ACC112 (cell line): ENCODE results near the gene RPS21.

Source experiments
- H2AFZ ChIP-seq: fragments of 200-600 bp; sonication (generic); one replicate; pipeline ENCODE4 v1.6.0; 2017; ENCODE audit warnings: antibody characterized with exemption, low read length; ENCODE audit not compliant: unreplicated experiment
- H3K27ac ChIP-seq: fragments of 200-600 bp; sonication (generic); 2 replicates; pipeline ENCODE4 v1.5.1; 2014; ENCODE audit warnings: low read depth, mild to moderate bottlenecking, antibody characterized with exemption, low read length, moderate library complexity
- H3K27me3 ChIP-seq: fragments of 200-600 bp; sonication (generic); 2 replicates; pipeline ENCODE4 v1.6.1; 2014; ENCODE audit warnings: mild to moderate bottlenecking, antibody characterized with exemption, low read length, moderate library complexity, mixed read lengths; ENCODE audit not compliant: insufficient read depth
- H3K36me3 ChIP-seq: fragments of 200-600 bp; sonication (generic); 2 replicates; pipeline ENCODE4 v1.6.1; 2016; ENCODE audit warnings: mild to moderate bottlenecking, antibody characterized with exemption, low read length, moderate library complexity, mixed read lengths; ENCODE audit not compliant: insufficient read depth
- H3K4me1 ChIP-seq: fragments of 200-600 bp; sonication (generic); one replicate; pipeline ENCODE4 v1.6.1; 2016; ENCODE audit warnings: low read length, mixed read lengths; ENCODE audit not compliant: insufficient read depth, unreplicated experiment, control insufficient read depth
- H3K4me3 ChIP-seq: fragments of 200-600 bp; sonication (generic); 2 replicates; pipeline ENCODE4 v1.5.1; 2014; ENCODE audit warnings: mild to moderate bottlenecking, low read depth, low read length
- H3K79me2 ChIP-seq: fragments of 200-600 bp; sonication (generic); one replicate; pipeline ENCODE4 v1.6.0; 2016; ENCODE audit warnings: low read length; ENCODE audit not compliant: control insufficient read depth, unreplicated experiment, insufficient read depth

The RPS21 gene

DNA sequence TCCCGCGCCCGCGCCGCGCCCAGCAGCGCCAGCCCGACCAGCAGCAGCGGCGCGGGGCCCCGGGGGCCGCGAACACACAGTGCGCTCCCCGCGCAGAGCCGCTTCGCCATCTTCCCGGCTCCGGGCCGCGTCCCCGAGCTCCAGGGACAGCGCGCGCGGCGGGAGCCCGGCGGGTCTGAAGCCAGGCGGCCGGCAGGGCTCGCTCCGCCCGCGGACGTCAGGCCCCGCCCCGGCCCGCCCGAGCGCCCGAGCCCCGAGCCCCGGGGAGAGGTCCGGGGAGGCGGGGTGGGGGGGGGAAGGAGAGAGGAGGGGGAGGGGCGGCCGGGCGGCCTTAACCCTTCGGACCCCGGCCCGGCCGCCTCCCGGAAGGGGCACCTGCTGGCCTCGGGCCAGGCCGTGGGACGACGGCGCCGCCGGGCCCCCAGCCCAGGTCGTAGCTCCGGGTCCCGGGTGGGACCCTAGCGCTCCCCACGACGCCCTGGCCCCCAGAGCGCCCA lies 19.7 kb upstream of the RPS21 start, which contains the start of gene LAMA5:
Gene LAMA5 (minus strand): TSS at position 177 of the 497 bp plus-strand sequence. CDS start 67 bp downstream, at position 110.
- H3K27me3 ChIP-seq = no peaks in the 10 kb centered on the region
- H3K27ac ChIP-seq = no peak within 1 kb of the TSS

DNA sequence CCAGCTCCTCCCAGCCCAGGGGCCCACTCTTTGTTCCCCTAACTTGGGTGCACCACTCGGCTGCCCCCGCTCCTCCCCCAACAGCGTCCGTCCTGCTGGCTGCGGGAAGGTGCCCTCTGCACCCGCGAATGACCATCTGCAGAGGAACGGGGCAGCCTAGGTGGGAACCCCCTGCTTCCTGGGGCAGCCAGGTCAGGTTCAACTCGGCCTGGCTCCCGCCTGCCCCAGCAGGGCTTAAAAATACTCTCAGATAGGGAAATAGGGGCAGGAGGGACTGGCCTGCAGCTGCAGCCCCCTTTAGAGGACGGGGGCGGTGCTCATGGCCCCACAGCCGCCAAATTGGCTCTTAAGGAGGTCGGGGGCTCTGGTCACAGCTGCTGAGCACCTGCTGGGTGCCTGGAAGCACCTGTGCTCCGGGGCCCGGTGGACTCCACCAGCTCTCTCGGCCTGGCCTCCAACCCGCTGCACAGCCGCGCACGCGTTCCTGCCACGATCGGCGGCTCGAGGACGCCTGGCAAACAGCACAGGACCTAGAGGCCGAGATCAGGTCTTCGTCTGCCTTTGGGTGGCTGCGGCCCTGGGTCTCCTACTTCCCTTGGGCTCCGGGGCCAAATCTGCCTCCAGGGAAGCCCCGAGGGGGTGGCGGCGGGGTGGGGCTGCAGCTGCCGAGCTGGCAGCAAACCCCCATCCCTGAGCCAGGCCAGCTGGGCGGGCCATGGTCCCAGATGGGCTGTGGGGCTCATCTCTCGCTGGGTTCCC lies 19.1 kb upstream of the RPS21 start:
- peaks cover 58% of the 10 kb centered on the region for H3K4me1 ChIP-seq
- H3K79me2 ChIP-seq = no peaks in the 10 kb centered on the region

More for the DNA sequence above, 19.7 kb upstream of the RPS21 start, which contains the start of gene LAMA5:
- Histone ChIP-seq H3K36me3 (no peaks in the 10 kb centered on the region), H3K79me2 (no peaks in the 10 kb centered on the region), H3K4me3 (peak within 1 kb of the TSS; percentile 88), H3K4me1 (peaks cover 58% of the 10 kb centered on the region), H2AFZ (peak within 1 kb of the TSS; percentile 73)

DNA sequence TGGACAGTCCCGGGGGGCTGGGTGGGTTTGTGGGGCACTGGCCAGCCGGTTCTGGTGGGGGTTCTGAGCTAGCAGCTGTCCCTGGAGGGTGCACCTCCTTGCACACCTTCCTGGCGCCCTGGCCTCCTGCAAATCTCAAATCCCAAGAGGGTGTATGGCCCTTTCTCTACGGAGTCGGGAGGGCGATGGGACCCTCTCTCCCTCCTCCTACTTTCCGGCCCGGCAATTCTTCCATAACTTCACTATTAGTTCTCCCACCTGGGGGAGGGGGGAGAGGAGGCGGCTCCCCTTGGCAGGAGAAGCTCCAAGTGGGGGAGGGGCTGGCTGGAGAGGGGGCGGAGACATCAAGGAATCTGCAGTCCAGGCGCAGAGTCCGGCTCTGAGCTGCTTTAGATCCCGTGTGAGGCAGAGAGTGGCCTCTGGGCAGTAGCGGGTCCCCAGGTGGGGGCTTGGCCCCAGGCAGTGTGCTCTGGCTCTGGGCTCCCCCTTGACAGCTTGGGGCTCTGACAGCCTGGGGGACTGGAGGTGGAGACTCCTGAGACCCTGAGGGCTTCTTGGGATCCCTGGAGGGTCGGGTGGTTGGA lies 18.4 kb upstream of the RPS21 start:
- H3K27ac ChIP-seq = no peak overlapping the region
- no peak overlapping the region for H2AFZ ChIP-seq

More for the DNA sequence above, 19.1 kb upstream of the RPS21 start:
- Histone ChIP-seq H3K27me3 (no peaks in the 10 kb centered on the region), H3K27ac (no peak overlapping the region), H3K36me3 (no peaks in the 10 kb centered on the region), H2AFZ (no peak overlapping the region), H3K4me3 (peak overlapping the region; percentile 63)

DNA sequence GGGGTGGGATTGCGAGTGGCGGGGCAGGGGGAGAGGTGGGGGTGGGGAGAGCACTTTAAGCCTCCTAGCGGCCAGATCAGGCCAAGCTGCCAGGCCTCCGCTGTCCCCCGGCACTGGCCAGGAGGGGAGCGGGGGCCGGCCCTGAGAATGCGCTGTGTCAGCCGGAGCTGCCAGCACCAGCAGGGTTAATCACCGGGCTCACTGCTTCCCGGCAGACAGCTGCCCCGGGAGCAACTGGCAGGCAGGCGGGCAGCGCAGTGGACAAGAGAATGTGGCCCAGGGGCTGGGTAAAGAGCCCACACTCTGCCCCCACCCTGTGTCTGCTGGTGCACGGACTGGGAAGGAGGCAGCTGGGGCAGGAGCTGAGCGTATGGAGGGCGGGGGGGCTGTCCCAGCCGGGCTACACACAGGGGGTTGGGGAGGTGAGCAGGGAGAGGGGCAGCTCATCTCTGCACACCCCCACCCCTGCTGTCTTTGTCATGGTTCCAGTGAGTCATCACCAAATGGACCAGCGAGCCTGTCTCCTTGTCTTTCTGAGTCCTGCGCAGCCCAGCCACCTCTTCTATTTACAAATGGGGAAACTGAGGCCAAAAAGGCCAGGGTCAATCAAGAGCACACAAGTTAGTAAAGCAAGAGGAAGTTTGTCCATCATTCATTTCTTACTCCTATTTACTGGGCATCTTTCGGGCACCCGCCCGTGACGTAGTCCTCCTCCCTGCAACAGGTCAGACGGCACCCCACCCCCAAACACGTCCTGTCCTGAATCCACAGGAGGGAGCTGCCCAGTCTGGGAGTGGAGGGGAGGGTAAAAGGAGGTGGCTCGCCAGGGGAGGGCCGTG lies 17.7 kb upstream of the RPS21 start:
- H3K4me1 ChIP-seq = peaks cover 47% of the 10 kb centered on the region
- H3K4me3 ChIP-seq = peak overlapping the region; percentile 63
- H3K36me3 ChIP-seq = no peaks in the 10 kb centered on the region
- no peak overlapping the region for H3K27ac ChIP-seq
- no peak overlapping the region for H2AFZ ChIP-seq
- no peaks in the 10 kb centered on the region for H3K79me2 ChIP-seq
- no peaks in the 10 kb centered on the region for H3K27me3 ChIP-seq

More for the DNA sequence above, 18.4 kb upstream of the RPS21 start:
- Histone ChIP-seq H3K36me3 (no peaks in the 10 kb centered on the region), H3K27me3 (no peaks in the 10 kb centered on the region), H3K79me2 (no peaks in the 10 kb centered on the region), H3K4me1 (peaks cover 54% of the 10 kb centered on the region), H3K4me3 (peak overlapping the region; percentile 63)

DNA sequence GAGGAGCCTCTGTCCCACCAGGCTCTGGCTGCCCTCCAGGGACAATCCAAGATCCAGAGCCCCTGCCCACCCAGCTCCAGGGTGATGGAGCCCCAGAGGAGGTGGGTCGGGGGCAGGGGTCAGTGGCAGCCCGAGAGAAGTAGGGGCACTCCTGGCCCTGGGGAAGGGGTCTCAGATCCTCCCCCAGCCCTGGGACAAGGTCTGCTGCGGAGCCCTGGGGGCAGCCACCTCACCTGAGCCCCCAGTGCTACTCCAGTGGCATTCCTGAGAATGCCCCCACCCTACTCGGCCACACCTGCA lies 17.1 kb upstream of the RPS21 start:
- H3K79me2 ChIP-seq = no peaks in the 10 kb centered on the region
- no peaks in the 10 kb centered on the region for H3K27me3 ChIP-seq
- peak overlapping the region; percentile 44; the same call in 1 of the 2 replicates for H3K4me3 ChIP-seq
- no peak overlapping the region for H3K27ac ChIP-seq
- no peaks in the 10 kb centered on the region for H3K36me3 ChIP-seq
- H3K4me1 ChIP-seq = peaks cover 45% of the 10 kb centered on the region
- no peak overlapping the region for H2AFZ ChIP-seq

DNA sequence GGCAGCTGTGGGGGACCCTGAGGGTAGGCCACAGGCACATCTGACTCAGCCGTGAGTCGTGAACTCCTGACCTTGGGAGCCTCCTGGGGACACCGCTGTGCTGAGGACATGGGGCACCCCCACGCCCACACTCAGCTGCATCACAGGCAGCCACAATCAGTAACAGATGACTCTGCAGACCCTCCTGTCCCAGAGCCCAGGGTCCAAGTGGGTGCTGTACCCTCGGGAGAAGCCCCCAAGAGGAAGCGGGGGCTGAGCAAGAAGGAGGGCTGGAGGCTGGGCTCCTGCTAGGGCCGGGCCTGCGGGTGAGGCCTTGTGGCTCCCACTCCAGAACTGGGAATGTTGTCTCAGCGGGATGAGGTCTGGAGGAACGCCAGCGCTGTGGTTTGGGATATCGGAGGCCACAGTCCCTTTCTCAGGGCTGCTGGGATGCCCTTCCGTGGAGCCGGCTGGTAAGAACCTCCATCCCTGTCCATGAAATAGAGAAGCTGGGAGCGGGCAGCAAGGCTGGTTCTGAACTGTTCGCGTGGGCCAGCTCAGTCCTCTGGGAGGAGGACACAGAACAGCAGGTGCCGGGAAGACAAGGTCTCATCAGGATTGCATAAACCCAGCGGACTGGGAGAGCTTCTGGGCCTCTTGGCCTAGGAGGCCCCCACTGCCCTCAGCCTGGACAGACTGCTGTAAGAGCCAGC lies 16.6 kb upstream of the RPS21 start:
- Histone ChIP-seq H3K36me3 (no peaks in the 10 kb centered on the region), H3K27ac (no peak overlapping the region), H2AFZ (no peak overlapping the region), H3K79me2 (no peaks in the 10 kb centered on the region), H3K4me3 (0 out of 2 replicates have a peak overlapping the region, but pooled peaks have one; percentile 44), H3K27me3 (no peaks in the 10 kb centered on the region), H3K4me1 (peaks cover 45% of the 10 kb centered on the region)

DNA sequence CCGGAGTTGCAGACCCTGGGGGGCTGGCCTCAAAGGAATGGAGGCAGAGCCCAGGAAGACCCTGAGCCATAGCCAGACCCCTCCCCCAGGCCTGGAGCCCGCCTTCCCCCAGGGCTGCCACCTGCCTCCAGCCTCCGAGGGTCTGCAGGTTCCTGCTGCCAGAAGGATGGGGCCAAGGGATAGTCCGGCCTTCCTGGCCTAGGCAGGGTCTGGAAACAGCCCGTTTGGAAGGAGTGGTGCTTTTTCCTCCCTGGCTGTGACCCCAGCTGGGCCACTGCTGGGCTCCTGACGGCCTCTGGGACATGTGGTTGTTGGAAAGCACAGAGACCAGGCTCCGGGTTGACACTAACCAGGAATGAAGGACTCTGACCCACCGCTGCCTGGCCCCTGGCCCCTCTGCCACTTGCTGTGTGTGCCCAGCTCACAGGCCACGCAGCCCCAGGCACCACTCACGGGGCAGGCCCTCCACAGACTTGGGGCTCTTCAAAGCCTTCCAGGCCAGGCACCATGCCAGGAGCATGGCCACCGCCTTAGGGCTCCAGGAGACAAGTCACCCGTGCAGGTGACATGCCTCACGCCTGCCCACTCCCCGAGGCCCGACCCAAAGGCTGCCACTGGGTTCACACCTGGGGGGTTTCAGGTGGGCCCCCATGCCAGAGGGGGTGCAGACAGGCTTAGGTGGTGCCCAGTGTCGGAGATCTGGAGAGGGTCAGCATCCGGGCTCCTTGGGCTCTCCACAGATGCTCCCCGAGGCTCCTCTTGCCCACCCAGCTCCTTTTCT lies 15.9 kb upstream of the RPS21 start:
- H3K36me3 ChIP-seq = no peaks in the 10 kb centered on the region
- no peak overlapping the region for H3K27ac ChIP-seq
- peaks cover 47% of the 10 kb centered on the region for H3K4me1 ChIP-seq
- H3K79me2 ChIP-seq = no peaks in the 10 kb centered on the region
- no peaks in the 10 kb centered on the region for H3K27me3 ChIP-seq
- H3K4me3 ChIP-seq = no peak overlapping the region
- no peak overlapping the region for H2AFZ ChIP-seq

DNA sequence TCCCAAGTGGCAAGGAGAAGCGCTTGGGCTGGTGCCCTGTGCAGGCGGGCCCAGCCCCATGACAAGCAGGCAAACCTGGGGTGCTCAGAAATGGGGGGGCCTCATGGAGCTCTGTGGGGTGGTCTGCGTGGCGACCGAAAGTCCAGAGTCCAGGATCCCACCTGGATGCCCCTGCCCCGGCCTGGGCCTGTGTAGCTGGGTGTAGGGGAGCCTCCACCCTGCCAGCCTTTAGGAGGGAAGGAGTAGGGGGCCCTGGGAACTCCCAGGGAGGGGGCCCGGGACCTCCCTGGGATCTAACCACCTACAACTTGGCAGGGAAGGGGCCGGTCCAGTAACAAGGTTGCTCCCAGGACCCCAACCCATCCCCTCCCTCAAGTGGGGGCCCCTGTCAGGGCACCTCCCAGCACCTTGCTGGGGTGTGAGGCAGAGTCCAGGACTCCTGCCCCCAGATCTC lies 15.3 kb upstream of the RPS21 start:
- peaks cover 47% of the 10 kb centered on the region for H3K4me1 ChIP-seq

DNA sequence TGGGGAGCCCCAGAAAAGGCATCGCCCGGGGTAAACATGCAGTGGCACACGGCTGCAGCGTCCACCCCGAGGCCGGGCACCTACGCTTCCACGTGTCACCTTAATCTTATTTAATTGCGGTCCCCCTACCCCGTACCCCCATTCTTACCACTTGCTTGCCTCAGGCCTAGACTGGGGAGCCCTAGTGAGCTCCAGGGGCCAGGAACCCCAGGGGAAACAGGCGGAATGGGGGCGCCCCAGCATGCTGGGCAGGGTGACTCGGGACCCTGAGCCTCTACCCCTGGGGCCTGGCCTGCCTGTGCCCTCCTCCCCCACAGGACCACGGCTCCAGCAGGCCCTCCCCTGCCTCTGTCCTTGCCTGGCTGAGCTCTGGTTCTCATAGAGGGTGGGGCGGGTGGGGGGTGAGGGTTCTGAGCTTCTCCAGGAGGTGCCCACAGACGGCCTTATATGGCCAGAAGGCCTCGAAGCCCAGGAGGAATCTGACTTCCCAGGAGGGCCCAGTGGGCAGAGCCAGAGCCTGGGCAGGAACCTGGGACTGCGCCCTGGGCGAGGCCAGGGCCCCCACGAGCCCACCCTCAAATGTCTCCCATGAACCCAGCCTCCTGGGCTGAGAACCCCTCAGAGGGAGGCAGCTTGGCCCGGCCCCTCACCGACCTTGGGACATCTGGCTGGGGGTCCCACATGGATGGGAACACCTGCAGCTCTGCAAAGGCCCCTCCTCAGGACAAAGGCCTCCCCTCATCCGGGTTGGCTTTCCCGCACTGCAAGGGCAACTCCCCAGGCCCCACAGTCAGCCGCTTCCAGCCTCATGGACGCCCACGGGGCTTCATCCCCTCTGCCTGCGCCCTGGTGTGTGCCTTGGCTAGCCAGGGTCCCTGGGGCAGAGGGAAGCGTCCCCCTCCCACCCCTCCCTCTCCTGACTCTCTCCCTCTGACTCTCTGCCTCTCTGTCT lies 14.6 kb upstream of the RPS21 start:
- peaks cover 47% of the 10 kb centered on the region for H3K4me1 ChIP-seq
- no peaks in the 10 kb centered on the region for H3K27me3 ChIP-seq
- H3K79me2 ChIP-seq = no peaks in the 10 kb centered on the region
- H3K36me3 ChIP-seq = no peaks in the 10 kb centered on the region
- no peak overlapping the region for H2AFZ ChIP-seq
- H3K27ac ChIP-seq = no peak overlapping the region
- no peak overlapping the region for H3K4me3 ChIP-seq

More for the DNA sequence above, 15.3 kb upstream of the RPS21 start:
- H2AFZ ChIP-seq = no peak overlapping the region
- no peak overlapping the region for H3K27ac ChIP-seq
- H3K36me3 ChIP-seq = no peaks in the 10 kb centered on the region
- no peak overlapping the region for H3K4me3 ChIP-seq
- H3K27me3 ChIP-seq = no peaks in the 10 kb centered on the region
- no peaks in the 10 kb centered on the region for H3K79me2 ChIP-seq
